ENCODE data around the gene UTP25.
"Not testable (repeated sequence)": the region's sequence is repeated elsewhere in the genome, so short reads cannot be mapped to it uniquely, and the experiment has no call there.

Gene UTP25

GRCh38 chr1:209827384-209828262, at the start of gene UTP25:
TSS of gene UTP25 (plus strand) at chr1:209827972. CDS start at chr1:209828064, 92 bp downstream.
- peak; percentile 96 for DNase-seq (ENCODE audit: low spot score)

- no peak for DNase-seq (ENCODE audit: low spot score)
Observed at GRCh38 chr1:209778102-209778501, 49.7 kb upstream of the UTP25 start.

- no peak for DNase-seq (ENCODE audit: low spot score)
Observed at GRCh38 chr1:209780268-209780667, 47.5 kb upstream of the UTP25 start.

- DNase-seq (ENCODE audit: low spot score): no peak
Observed at GRCh38 chr1:209783386-209783785, 44.4 kb upstream of the UTP25 start.

- peak; percentile 98 for DNase-seq (ENCODE audit: low spot score)
Observed at GRCh38 chr1:209784265-209785169, 43.3 kb upstream of the UTP25 start, which contains the start of gene C1orf74. TSS of gene C1orf74 (minus strand) at chr1:209784559. CDS start at chr1:209783634, 925 bp downstream.

GRCh38 chr1:209785592-209785991, 42.2 kb upstream of the UTP25 start:
- no peak for DNase-seq (ENCODE audit: low spot score)

- DNase-seq (ENCODE audit: low spot score): no peak
Observed at GRCh38 chr1:209786146-209786545, 41.6 kb upstream of the UTP25 start.

- DNase-seq (ENCODE audit: low spot score): no peak
Observed at GRCh38 chr1:209787551-209787950, 40.2 kb upstream of the UTP25 start.

- DNase-seq (ENCODE audit: low spot score): no peak
Observed at GRCh38 chr1:209789245-209789644, 38.5 kb upstream of the UTP25 start.

GRCh38 chr1:209790286-209791193, 37.2 kb upstream of the UTP25 start:
- no peak for DNase-seq (ENCODE audit: low spot score)

- no peak for DNase-seq (ENCODE audit: low spot score)
Observed at GRCh38 chr1:209791920-209792319, 35.9 kb upstream of the UTP25 start.

- DNase-seq (ENCODE audit: low spot score): not testable (repeated sequence)
Observed at GRCh38 chr1:209793711-209794110, 34.1 kb upstream of the UTP25 start.

GRCh38 chr1:209797978-209798639, 29.7 kb upstream of the UTP25 start:
- DNase-seq (ENCODE audit: low spot score): no peak

- DNase-seq (ENCODE audit: low spot score): peak; percentile 93
Observed at GRCh38 chr1:209800984-209801834, 26.6 kb upstream of the UTP25 start.

- no peak for DNase-seq (ENCODE audit: low spot score)
Observed at GRCh38 chr1:209802117-209802779, 25.5 kb upstream of the UTP25 start.

- DNase-seq (ENCODE audit: low spot score): no peak
Observed at GRCh38 chr1:209802780-209803152, 25.0 kb upstream of the UTP25 start.

- no peak for DNase-seq (ENCODE audit: low spot score)
Observed at GRCh38 chr1:209803568-209803967, 24.2 kb upstream of the UTP25 start.

GRCh38 chr1:209805341-209805781, 22.4 kb upstream of the UTP25 start:
- no peak for DNase-seq (ENCODE audit: low spot score)

Measured in cerebellar cortex (tissue), 1 donor.